ENCODE measurements around the gene U2AF1L4. TPM values are rescaled to one million over a fixed set of nuclear protein-coding genes. Genes with fewer than 3 reads are reported as not detected.

The U2AF1L4 gene
- polyA plus RNA-seq, 1 donor from 2014 or later: 57.0 TPM

DNA sequence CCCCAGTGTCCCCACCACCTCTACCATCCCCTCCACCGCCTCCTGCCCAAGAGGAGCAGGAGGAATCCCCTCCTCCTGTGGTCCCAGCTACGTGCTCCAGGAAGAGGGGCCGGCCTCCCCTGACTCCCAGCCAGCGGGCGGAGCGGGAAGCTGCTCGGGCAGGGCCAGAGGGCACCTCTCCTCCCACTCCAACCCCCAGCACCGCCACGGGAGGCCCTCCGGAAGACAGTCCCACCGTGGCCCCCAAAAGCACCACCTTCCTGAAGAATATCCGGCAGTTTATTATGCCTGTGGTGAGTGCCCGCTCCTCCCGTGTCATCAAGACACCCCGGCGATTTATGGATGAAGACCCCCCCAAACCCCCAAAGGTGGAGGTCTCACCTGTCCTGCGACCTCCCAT, 24.6 kb downstream of the U2AF1L4 start:
- H3K9me3 ChIP-seq (ENCODE audit: low read length): no peaks in the 10 kb centered on the region
- no peak overlapping the region for H3K9ac ChIP-seq (ENCODE audit: low read length)
- H3K27ac ChIP-seq (ENCODE audit: low read length): no peak overlapping the region
- no peaks in the 10 kb centered on the region for H3K27me3 ChIP-seq (ENCODE audit: insufficient read depth, low read depth, low read length)
- no peak overlapping the region for H3K4me3 ChIP-seq (ENCODE audit: low read length)
- no peaks in the 10 kb centered on the region for H3F3A ChIP-seq (ENCODE audit: insufficient read depth, low read length, poor library complexity, severe bottlenecking)
- no peaks in the 10 kb centered on the region for H4K20me1 ChIP-seq (ENCODE audit: insufficient read depth)
- no peaks in the 10 kb centered on the region for H3K36me3 ChIP-seq (ENCODE audit: insufficient read depth, low read length)
- H3K4me2 ChIP-seq (ENCODE audit: low read length): no peak overlapping the region
- no peaks in the 10 kb centered on the region for H3K9me2 ChIP-seq (ENCODE audit: insufficient read depth, low read length)
- H2AFZ ChIP-seq (ENCODE audit: low read depth, low read length): no peak overlapping the region
- peaks cover 22% of the 10 kb centered on the region for H3K79me2 ChIP-seq (replicated peaks; ENCODE audit: insufficient read depth, low read length)
- TF ChIP-seq TAF1 (IDR thresholded peaks at IDR 0.05; ENCODE audit: low read depth): no peak
- TF ChIP-seq RAD21 (conservative IDR thresholded peaks at IDR 0.05): no peak
- TF ChIP-seq EZH2 (IDR thresholded peaks at IDR 0.05; ENCODE audit: borderline replicate concordance, insufficient read depth, low read length, poor library complexity, severe bottlenecking): no peak
- TF ChIP-seq, protein P1, sequence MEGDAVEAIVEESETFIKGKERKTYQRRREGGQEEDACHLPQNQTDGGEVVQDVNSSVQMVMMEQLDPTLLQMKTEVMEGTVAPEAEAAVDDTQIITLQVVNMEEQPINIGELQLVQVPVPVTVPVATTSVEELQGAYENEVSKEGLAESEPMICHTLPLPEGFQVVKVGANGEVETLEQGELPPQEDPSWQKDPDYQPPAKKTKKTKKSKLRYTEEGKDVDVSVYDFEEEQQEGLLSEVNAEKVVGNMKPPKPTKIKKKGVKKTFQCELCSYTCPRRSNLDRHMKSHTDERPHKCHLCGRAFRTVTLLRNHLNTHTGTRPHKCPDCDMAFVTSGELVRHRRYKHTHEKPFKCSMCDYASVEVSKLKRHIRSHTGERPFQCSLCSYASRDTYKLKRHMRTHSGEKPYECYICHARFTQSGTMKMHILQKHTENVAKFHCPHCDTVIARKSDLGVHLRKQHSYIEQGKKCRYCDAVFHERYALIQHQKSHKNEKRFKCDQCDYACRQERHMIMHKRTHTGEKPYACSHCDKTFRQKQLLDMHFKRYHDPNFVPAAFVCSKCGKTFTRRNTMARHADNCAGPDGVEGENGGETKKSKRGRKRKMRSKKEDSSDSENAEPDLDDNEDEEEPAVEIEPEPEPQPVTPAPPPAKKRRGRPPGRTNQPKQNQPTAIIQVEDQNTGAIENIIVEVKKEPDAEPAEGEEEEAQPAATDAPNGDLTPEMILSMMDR (IDR thresholded peaks at IDR 0.05; ENCODE audit: poor library complexity, severe bottlenecking): no peak
- TF ChIP-seq EP300 (conservative IDR thresholded peaks at IDR 0.05; ENCODE audit: poor library complexity, severe bottlenecking): no peak

DNA sequence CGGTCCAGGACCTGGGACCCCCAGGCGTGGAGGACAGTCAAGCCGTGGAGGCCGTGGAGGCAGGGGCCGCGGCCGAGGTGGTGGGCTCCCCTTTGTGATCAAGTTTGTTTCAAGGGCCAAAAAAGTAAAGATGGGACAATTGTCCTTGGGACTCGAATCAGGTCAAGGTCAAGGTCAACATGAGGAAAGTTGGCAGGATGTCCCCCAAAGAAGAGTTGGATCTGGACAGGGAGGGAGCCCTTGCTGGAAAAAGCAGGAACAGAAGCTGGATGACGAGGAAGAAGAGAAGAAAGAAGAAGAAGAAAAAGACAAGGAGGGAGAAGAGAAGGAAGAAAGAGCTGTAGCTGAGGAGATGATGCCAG, 25.1 kb downstream of the U2AF1L4 start:
- TF ChIP-seq MXI1 (conservative IDR thresholded peaks at IDR 0.05; ENCODE audit: poor library complexity, severe bottlenecking): no peak
- no peak for TF ChIP-seq POLR2AphosphoS5 (IDR thresholded peaks at IDR 0.05)
- no peak for TF ChIP-seq EZH2 (IDR thresholded peaks at IDR 0.05; ENCODE audit: borderline replicate concordance, insufficient read depth, low read length, poor library complexity, severe bottlenecking)
- TF ChIP-seq RAD21 (conservative IDR thresholded peaks at IDR 0.05): no peak
- TF ChIP-seq, protein P2, sequence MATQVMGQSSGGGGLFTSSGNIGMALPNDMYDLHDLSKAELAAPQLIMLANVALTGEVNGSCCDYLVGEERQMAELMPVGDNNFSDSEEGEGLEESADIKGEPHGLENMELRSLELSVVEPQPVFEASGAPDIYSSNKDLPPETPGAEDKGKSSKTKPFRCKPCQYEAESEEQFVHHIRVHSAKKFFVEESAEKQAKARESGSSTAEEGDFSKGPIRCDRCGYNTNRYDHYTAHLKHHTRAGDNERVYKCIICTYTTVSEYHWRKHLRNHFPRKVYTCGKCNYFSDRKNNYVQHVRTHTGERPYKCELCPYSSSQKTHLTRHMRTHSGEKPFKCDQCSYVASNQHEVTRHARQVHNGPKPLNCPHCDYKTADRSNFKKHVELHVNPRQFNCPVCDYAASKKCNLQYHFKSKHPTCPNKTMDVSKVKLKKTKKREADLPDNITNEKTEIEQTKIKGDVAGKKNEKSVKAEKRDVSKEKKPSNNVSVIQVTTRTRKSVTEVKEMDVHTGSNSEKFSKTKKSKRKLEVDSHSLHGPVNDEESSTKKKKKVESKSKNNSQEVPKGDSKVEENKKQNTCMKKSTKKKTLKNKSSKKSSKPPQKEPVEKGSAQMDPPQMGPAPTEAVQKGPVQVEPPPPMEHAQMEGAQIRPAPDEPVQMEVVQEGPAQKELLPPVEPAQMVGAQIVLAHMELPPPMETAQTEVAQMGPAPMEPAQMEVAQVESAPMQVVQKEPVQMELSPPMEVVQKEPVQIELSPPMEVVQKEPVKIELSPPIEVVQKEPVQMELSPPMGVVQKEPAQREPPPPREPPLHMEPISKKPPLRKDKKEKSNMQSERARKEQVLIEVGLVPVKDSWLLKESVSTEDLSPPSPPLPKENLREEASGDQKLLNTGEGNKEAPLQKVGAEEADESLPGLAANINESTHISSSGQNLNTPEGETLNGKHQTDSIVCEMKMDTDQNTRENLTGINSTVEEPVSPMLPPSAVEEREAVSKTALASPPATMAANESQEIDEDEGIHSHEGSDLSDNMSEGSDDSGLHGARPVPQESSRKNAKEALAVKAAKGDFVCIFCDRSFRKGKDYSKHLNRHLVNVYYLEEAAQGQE (IDR thresholded peaks at IDR 0.05; ENCODE audit: borderline replicate concordance): no peak
- no peak for TF ChIP-seq EP300 (conservative IDR thresholded peaks at IDR 0.05; ENCODE audit: poor library complexity, severe bottlenecking)
- no peak for TF ChIP-seq TAF1 (IDR thresholded peaks at IDR 0.05; ENCODE audit: low read depth)
- TF ChIP-seq, protein P1 (IDR thresholded peaks at IDR 0.05; ENCODE audit: poor library complexity, severe bottlenecking): no peak
- no peak for TF ChIP-seq SMC3 (conservative IDR thresholded peaks at IDR 0.05; ENCODE audit: poor library complexity)
- H3K27me3 ChIP-seq (ENCODE audit: insufficient read depth, low read depth, low read length): no peaks in the 10 kb centered on the region
- H3K4me3 ChIP-seq (ENCODE audit: low read length): no peak overlapping the region
- peaks cover 22% of the 10 kb centered on the region for H3K79me2 ChIP-seq (replicated peaks; ENCODE audit: insufficient read depth, low read length)
- H3K9me3 ChIP-seq (ENCODE audit: low read length): no peaks in the 10 kb centered on the region
- H4K20me1 ChIP-seq (ENCODE audit: insufficient read depth): no peaks in the 10 kb centered on the region
- H3K36me3 ChIP-seq (ENCODE audit: insufficient read depth, low read length): no peaks in the 10 kb centered on the region
- H3K9ac ChIP-seq (ENCODE audit: low read length): no peak overlapping the region
- no peak overlapping the region for H3K27ac ChIP-seq (ENCODE audit: low read length)
- no peaks in the 10 kb centered on the region for H3F3A ChIP-seq (ENCODE audit: insufficient read depth, low read length, poor library complexity, severe bottlenecking)
- H3K9me2 ChIP-seq (ENCODE audit: insufficient read depth, low read length): no peaks in the 10 kb centered on the region
- no peak overlapping the region for H2AFZ ChIP-seq (ENCODE audit: low read depth, low read length)
- no peak overlapping the region for H3K4me2 ChIP-seq (ENCODE audit: low read length)
